GM18507 (cell line): ENCODE data around the gene CALHM1.
A peak's percentile ranks its signal among the peaks of the same experiment; 100 is the strongest.
"Not testable (repeated sequence)": the region's sequence is repeated elsewhere in the genome, so short reads cannot be mapped to it uniquely, and the experiment has no call there.

Experiments used
- DNase-seq: peaks from one replicate; pipeline ENCODE4 v3.0.0; 2011; ENCODE audit warnings: low read depth; ENCODE audit not compliant: insufficient read length; ENCODE audit errors: extremely low spot score
- FAIRE-seq: peaks from 2 replicates; lab custom pipeline; 2011; peaks lifted over from hg19 to GRCh38; lab: Jason Lieb, UNC

Gene CALHM1

DNA sequence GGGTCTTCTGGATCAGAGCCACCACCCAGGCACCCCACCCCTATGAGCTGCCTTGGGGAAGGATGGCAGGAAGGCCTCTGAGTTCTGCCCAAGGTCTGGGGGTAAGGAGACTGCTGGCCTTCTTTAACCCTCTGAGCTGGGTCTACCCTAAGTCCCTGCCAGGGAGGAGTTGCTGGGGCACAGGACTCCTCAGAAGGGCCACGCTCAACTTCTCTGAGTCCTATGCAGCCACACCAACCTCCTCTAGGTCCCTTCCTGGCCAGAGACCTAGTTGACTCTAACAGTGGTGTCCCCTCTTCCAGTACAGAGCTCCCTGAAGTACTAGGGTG, 32.2 kb upstream of the CALHM1 start:
- DNase-seq (no peak), FAIRE-seq (no peak)

DNA sequence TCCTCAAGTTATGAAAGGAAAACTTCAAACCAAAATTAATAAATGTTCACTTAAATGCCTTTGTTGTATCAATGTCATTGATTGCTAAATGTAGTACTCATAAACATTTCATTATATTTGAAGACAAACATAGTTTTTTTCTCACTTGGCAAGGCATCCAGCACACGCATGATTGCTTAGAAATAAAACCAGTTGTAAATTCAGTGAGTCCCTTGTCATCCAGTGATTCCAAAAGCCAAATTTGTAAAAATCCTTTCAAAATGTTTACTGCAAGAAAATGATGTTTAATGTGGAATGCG, 28.7 kb upstream of the CALHM1 start:
- DNase-seq (no peak), FAIRE-seq (no peak)

- not testable (repeated sequence) for FAIRE-seq, DNase-seq
Observed at GRCh38 chr10:103486635-103487409, 28.1 kb upstream of the CALHM1 start.

DNA sequence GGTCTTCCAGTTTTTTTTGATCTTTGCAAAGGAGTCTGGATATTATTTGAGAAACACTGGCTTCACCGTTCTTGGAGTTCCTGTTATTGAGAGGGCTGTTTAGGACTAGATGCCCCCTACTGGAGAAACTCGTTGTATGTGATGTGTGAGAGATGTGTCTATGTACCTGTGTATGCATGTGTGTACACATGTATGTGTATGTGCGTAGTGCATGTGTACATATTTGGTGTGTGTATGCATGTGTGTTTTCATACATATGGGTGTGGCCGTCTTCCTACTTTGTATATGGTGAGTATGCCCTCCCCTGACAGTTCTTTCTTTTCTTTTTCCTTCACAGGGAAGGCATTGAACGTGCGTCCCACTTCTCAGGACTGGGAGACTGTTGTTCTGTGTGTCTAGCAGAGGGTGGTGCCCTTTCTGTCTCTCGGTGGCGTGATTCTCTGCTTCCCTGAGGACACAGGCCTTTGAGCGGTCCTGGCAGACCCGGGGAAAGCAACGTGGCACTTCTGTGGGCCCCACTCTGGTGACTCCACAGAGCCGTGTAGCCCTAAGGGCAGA, 23.4 kb upstream of the CALHM1 start:
- no peak for DNase-seq
- FAIRE-seq = peak; percentile 94

- peak; percentile 44 for FAIRE-seq
Observed at GRCh38 chr10:103480521-103480920, 21.8 kb upstream of the CALHM1 start.

DNA sequence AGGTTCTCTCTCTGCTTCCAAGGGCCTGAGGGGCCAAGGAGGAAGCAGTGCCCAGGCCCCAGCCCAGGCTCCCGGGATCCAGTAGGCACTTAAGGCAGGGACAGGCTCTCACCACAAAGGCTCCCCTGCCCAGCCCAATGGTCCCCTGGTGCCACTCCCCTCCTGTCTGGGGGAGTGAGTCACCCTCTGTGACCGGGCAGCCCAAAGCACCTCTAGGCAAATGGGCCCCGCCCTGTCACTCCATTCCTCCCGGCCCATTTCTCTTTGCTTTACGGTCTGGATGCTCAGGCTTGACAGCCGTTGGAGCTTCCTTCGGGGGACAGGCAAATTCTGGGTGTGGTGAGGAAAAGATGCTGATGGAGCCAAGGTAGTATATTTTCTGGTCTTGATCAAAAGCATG, 20.4 kb upstream of the CALHM1 start, which contains the start of gene CALHM3:
CALHM3 (minus strand) TSS at position 106 of the 400 bp plus-strand sequence. CDS start 208 bp downstream, outside the sequence.
- DNase-seq (no peak), FAIRE-seq (no peak)

More at GRCh38 chr10:103480521-103480920, 21.8 kb upstream of the CALHM1 start:
- DNase-seq = no peak

DNA sequence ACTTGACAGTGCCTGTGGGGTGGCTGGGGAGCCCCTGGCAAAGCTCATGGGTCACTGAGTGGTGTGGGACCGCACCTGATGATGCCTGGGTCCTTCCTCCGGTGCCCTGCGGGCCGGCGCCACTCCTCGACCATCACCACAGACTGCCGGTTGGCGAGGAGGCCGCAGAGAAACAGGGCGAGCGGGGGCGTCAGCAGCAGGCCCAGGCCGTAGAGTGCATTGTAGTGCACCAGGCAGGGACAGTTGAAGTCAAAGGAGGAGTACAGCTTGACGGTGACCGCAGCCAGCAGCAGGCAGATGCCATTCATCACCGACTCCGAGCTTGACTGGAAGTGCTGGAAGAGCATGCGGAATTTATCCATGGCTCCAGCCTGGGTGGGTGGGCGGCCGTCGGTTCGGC, 20.0 kb upstream of the CALHM1 start:
- DNase-seq = no peak
- FAIRE-seq = no peak

DNA sequence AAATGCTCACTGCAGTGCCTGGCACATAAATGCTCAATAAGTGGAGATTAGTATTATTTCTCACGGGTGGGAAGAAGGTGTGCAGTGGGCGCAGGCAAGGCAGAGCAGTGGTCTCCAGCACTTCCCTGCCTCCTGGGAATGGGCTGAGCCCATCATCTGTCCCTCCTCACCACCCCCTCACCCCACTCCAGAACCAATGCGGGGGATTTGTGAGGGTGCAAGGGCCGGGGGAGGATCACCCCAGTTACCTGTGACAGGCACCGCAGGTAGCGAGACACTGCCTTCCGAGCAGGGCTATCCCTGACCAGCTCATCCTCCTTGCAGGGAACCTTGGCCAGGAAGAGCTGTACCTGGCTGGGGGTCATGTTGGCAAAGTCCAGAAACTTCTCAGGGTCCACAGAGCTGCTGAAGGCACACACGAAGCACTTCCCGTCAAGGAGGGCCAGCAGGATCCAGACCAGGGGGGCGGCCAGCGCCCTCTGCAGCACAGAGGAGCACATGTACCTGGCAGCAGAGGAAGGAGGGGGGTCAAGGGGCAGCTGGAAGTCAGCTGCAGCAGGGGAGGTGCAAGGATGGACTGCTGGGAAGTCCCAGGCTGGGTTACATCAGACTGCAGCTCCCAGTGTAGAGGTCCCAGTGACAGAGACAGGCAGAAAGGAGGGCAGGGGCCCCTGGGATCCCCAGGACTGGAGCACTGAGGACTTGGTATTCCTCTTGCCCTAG, 17.5 kb upstream of the CALHM1 start:
- DNase-seq = no peak
- FAIRE-seq = peak; percentile 59

DNA sequence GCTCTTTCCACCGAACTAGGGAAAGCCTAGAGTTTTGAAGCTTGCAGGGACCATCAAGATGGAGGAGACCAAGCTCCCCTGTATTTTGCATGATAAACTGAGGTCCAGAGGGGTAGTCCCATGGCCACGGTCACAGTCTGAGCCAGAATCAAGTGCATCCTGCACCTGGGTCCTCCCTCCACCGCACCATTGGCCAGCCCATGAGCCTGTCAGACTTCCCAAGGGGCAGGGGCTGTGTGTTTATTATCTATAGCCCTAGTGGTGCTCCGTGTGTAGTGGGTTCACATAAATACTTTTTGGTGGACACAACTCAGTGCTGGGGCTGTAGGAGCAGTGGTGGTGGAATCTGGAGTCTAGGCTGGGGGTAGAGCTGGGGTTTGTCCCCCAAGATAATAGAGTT, 16.7 kb upstream of the CALHM1 start:
- DNase-seq (no peak), FAIRE-seq (no peak)

DNA sequence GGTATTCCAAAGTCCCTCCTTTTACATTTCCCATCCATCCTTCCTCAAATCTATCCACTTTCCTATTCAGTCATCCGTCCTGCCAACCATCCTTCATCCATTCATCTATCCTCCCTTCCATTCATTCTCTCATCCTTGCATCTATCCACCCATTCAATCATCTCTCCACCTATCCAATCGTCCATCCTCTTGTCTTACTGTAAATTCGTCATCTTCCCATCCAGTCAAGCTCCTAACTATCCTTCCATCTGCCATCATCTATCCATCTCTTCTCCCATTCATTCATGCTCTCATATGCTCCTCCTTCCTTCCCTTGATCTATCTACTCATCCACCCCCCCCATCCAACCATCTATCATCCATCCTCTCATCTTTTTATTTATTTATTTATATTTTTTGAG, 15.4 kb upstream of the CALHM1 start:
- no peak for DNase-seq
- FAIRE-seq = no peak

DNA sequence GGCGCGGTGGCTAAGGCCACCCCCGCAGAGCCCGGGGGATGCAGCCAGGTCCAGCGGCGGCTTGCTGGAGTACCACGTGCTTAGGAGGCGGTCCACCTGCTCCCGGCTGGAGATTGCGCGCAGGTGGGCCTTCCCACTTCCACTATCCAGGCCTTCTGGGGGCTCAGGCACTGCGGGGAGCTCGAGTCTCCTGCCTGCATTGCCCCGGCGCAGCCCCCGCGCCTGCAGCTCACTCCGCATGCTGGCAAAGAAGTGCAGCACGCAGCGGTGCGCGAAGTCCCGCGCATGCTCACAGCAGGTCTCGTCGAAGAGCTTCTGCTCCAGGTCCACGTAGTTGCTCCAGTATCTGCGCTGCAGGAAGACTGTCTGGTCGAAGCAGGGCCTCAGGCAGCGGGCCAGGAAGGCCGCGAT, 14.6 kb upstream of the CALHM1 start:
- FAIRE-seq (no peak), DNase-seq (no peak)

DNA sequence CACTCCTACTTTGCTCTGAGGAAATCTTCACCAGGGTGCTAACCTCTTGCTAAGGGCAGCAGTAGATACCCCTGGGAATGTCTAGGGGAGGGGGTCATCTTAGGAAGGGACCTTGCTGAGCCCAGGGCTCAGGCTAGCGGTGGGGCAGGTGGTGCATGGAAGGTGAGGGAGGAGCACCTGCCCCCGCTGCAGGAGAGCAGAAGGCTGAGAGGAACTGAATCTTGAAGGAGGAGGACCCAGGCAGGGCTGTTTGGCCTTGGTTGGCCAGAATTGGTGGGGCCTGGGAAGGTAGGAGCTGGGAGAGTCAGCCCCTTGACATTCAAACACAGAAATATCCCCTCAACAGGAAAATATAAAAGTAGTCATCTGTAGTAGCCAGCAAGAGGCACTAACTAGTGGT, 13.3 kb upstream of the CALHM1 start:
- FAIRE-seq = peak; percentile 87
- DNase-seq = no peak

DNA sequence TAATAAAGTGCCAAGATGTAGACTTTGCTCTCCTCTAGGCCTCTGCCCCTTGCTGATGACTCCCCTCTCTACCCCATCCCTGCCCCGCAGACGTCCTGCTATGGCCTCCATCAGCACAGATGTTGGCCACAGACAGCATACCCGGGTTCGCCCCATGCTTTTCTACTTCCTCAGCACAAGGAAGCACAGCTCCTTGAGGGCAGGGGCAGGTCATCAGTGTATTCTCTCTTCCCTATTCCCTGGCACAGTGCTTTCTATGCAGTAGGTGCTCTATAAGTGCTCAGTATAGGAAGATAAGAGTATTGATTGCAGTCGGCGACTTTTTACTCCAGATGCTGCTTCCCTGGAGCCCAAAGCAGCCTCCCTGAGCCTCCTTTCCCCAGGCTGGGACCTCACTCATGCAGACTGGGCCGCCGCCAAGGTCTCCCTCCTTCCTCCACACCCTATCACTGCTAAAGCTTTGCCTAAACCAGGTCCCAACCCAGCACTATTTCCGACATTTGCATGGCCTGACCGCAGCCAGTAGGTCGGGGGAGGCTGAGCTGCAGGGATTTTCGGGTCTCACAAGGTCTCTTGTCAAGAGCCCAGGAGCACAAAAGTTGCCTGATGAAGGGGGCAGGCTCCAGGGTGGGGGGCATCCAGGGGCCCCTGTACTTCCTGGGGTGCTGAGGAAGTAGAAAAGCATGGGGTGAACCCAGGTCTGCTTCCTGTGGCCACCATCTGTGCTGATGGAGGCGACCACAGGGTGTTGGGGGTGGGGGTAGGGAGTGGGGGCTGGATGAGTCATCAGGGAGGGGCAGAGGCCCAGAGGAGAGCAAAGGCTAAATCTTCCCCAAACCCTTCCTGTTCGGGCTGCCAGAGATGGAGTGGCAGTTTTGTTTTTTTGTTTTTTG, 12.3 kb upstream of the CALHM1 start:
- DNase-seq (peak; percentile 76), FAIRE-seq (peak; percentile 99)

DNA sequence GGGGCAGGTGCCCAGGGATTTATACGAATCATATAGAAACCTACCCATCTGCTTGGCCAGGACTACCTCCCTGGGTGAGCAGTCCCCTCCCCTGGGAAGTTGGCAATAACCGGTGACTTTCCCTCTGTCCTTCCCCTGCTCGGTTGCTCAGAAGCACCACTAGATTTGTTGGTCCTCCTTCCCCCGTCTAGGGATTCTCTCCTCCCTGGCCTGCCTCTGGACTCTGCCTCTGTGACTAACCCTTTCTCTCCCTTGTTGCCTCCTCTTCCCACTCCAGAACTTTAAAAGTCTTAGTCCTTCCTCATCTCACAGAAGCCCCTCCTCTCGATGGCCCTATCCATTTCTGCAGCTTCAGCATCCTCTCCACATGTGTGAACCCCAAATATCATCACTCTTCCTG, 10.5 kb upstream of the CALHM1 start:
- DNase-seq (no peak), FAIRE-seq (peak; percentile 48)

DNA sequence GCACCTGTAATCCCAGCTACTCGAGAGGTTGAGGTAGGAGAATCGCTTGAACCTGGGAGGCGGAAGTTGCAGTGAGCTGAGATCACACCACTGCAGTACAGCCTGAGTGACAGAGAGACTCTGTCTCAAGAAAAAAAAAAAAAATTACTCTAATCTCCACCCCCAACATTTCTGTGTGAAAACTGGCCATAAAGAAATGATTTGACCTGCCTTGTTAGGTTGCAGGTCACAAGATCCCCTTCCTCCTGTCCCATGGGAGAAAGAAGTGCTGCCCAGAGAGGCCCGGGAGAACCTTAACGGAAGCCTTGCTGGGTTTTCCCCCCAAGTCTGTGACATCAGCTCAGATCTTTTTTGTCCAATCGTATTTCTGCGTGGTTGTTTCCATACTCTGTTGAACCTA, 8.7 kb upstream of the CALHM1 start:
- no peak for DNase-seq
- peak; percentile 94 for FAIRE-seq

DNA sequence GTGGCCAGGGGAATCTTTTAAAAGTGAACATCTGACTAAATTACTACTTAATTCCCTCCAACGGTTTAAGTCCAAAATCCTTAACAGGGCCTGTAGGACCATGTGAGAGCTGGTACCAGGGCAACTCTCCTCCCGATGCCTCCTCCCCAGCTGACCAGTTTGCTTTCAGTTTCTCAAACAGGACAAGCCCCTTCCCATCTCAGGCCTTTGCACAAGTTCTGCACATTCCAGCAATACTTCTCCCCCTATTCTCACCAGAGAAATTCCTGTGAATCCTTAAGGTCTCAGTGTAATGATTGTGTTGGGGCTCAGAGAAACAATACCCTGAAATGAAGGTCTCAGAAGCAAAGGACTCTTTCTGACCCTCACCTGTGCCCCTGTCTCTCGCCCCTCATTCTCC, 8.0 kb upstream of the CALHM1 start:
- FAIRE-seq (peak; percentile 56), DNase-seq (no peak)

DNA sequence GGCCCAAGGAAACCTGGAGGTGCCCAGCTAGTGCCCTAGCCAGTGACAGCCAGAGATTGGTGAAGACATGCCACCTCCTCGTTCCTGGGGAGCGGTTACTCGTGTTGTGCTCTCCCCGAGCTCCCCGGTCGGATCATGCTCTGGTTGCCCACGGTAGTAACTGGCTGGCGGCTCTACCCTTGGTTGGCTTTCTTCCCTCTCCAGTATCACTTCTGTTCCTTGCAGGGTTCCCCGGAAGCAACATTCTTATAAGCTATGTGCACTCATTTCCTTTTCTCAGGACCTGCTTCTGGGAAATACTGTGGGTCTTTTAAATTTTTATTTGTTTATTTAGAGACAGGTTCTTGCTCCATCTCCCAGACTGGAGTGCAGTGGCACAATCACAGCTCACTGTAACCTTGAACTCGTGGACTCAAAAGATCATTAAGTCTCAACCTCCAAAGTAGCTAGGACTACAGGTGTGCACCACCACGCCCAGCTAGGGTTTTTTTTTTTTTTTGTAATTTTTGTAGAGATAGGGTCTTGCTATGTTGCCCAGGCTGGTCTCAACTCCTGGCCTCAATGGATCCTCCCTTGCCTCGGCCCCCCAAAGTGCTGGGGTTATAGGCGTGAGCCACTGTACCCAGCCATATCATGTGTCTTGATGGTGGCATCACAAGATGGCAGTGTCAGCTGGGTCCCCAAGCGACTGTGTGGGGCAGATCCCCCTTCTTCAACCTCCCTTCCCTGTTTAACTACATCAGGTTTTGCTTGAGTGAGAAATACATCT, 6.9 kb upstream of the CALHM1 start:
- DNase-seq (no peak), FAIRE-seq (peak; percentile 64)

GRCh38 chr10:103463499-103463898, 4.8 kb upstream of the CALHM1 start:
- no peak for FAIRE-seq

DNA sequence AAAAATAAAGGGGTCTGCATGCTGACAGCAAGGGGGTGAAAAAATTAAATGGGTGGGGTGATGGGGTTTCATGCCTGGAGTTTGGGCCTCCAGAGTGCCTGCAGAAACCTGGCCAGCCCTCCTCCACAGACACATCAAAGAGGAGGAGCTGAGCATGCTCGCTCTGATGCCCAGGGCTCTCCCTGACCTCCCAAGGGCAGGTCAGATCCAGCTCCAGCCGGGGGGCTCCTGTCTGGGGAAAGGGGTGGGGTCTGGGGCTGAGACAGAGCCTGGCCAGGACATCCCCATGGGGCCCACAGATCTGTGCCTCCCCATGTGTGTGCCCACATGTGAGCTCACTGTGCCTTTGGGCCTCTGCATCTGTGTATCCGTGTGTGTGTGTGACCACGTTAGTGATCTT, 915 bp upstream of the CALHM1 start:
- DNase-seq (no peak), FAIRE-seq (no peak)

More at GRCh38 chr10:103463499-103463898, 4.8 kb upstream of the CALHM1 start:
- DNase-seq = no peak
